CD14-positive monocyte (primary cell): ENCODE data around the gene SYCE1. TPM values are rescaled to one million over a fixed set of nuclear protein-coding genes. Genes with fewer than 3 reads are reported as not detected.

Experiments
- DNase-seq, 3 donors: peaks; one replicate each; pipeline ENCODE4 v3.0.0-alpha.2; 2011 to 2022
- H2AFZ ChIP-seq: 2 replicates; pipeline ENCODE4 v1.6.0; 2012; ENCODE audit warnings: mild to moderate bottlenecking, low read depth, low read length, inconsistent platforms; ENCODE audit not compliant: insufficient read depth, poor library complexity, severe bottlenecking
- H3K27ac ChIP-seq, 2 donors: 1 replicate in 1 of 2; 2 replicates in 1 of 2; pipeline ENCODE4 v1.5.1; 2012 to 2013; ENCODE audit warnings: low read length in 2 of 2, control low read depth in 1 of 2, inconsistent platforms in 1 of 2, low read depth in 1 of 2, mild to moderate bottlenecking in 1 of 2
- H3K27me3 ChIP-seq, 2 donors: one replicate each; pipeline versions ENCODE4 v1.6.0 to v1.6.1; 2011 to 2013; ENCODE audit warnings: low read length in 2 of 2; ENCODE audit not compliant: control insufficient read depth in 2 of 2, insufficient read depth in 2 of 2
- H3K36me3 ChIP-seq, 2 donors: replicated peaks in 1 of 2; 1 replicate in 1 of 2; 2 replicates in 1 of 2; pipeline versions ENCODE4 v1.5.1 to v1.6.1; 2012 to 2013; ENCODE audit warnings: low read length in 2 of 2, control low read depth in 1 of 2, inconsistent platforms in 1 of 2, mild to moderate bottlenecking in 1 of 2; ENCODE audit not compliant: insufficient read depth in 2 of 2, control insufficient read depth in 1 of 2
- H3K4me1 ChIP-seq, 2 donors: 1 replicate in 1 of 2; 2 replicates in 1 of 2; pipeline versions ENCODE4 v1.5.1 to v1.6.1; 2012 to 2013; ENCODE audit warnings: low read length in 2 of 2, control low read depth in 1 of 2, inconsistent platforms in 1 of 2, mild to moderate bottlenecking in 1 of 2, moderate library complexity in 1 of 2; ENCODE audit not compliant: insufficient read depth in 2 of 2, control insufficient read depth in 1 of 2
- H3K4me2 ChIP-seq: replicated peaks from 2 replicates; pipeline ENCODE3; 2012; ENCODE audit warnings: low read length, moderate library complexity, mild to moderate bottlenecking; ENCODE audit not compliant: poor library complexity, severe bottlenecking; ENCODE audit errors: extremely low read depth
- H3K4me3 ChIP-seq, 3 experiments: fragments of 200-600 bp in 1 of 3; sonication (generic) in 1 of 3; replicated peaks in 1 of 3; 1 replicate in 2 of 3; 2 replicates in 1 of 3; pipeline ENCODE4 v1.5.1; 2011 to 2013; ENCODE audit warnings: low read length in 3 of 3, mild to moderate bottlenecking in 3 of 3, control low read depth in 2 of 3, low read depth in 2 of 3, inconsistent platforms in 1 of 3, moderate library complexity in 1 of 3
- H3K79me2 ChIP-seq: 2 replicates; pipeline ENCODE4 v1.6.0; 2012; ENCODE audit warnings: mild to moderate bottlenecking, control low read depth, inconsistent platforms, low read length, moderate library complexity; ENCODE audit not compliant: insufficient read depth
- H3K9ac ChIP-seq: 2 replicates; pipeline ENCODE4 v1.6.0; 2017; ENCODE audit warnings: low read length, mild to moderate bottlenecking; ENCODE audit not compliant: insufficient read depth, poor library complexity, severe bottlenecking
- H3K9me3 ChIP-seq, 2 donors: replicated peaks in 1 of 2; 1 replicate in 1 of 2; 2 replicates in 1 of 2; pipeline versions ENCODE4 v1.5.1 to v1.6.1; 2012 to 2013; ENCODE audit warnings: low read length in 2 of 2, control low read depth in 1 of 2; ENCODE audit not compliant: control insufficient read depth in 1 of 2, insufficient read depth in 1 of 2
- H4K20me1 ChIP-seq: 2 replicates; pipeline ENCODE4 v1.6.0; 2012; ENCODE audit warnings: mild to moderate bottlenecking, low read length, control low read depth, moderate library complexity; ENCODE audit not compliant: insufficient read depth
- H3K27ac Mint-ChIP-seq, 7 donors: one replicate each; pipeline ENCODE4 v1.8.0; 2020; ENCODE audit warnings: mild to moderate bottlenecking in 7 of 7, mixed read lengths in 7 of 7, moderate library complexity in 6 of 7, inconsistent platforms in 2 of 7
- H3K27me3 Mint-ChIP-seq, 3 donors: one replicate each; pipeline ENCODE4 v1.8.0; 2021 to 2022; ENCODE audit warnings: low read depth in 3 of 3, mild to moderate bottlenecking in 3 of 3, mixed read lengths in 3 of 3, moderate library complexity in 3 of 3, inconsistent platforms in 1 of 3
- H3K36me3 Mint-ChIP-seq, 2 donors: one replicate each; pipeline ENCODE4 v1.8.0; 2020; ENCODE audit warnings: mixed read lengths in 2 of 2, inconsistent platforms in 1 of 2, mild to moderate bottlenecking in 1 of 2
- H3K4me1 Mint-ChIP-seq: one replicate; pipeline ENCODE4 v1.8.0; 2020; ENCODE audit warnings: mild to moderate bottlenecking, mixed read lengths
- H3K4me3 Mint-ChIP-seq, 2 donors: one replicate each; pipeline ENCODE4 v1.8.0; 2020; ENCODE audit warnings: mild to moderate bottlenecking in 2 of 2, mixed read lengths in 2 of 2, moderate library complexity in 1 of 2
- H3K9me3 Mint-ChIP-seq, 7 donors: one replicate each; pipeline ENCODE4 v1.8.0; 2020 to 2022; ENCODE audit warnings: mixed read lengths in 7 of 7, mild to moderate bottlenecking in 6 of 7, moderate library complexity in 6 of 7, inconsistent platforms in 2 of 7
- CTCF ChIP-seq: fragments of 200-600 bp; IDR thresholded peaks from one replicate; pipeline ENCODE4 v1.8.0; 2022; ENCODE audit warnings: antibody characterized with exemption, mild to moderate bottlenecking
- WGBS: methylation state at CpG from one replicate; pipeline ENCODE4 v1.1.5; 2013; ENCODE audit warnings: missing lambda C conversion rate; ENCODE audit not compliant: insufficient coverage; 5-methylcytosine and 5-hydroxymethylcytosine counted together
- intact Hi-C, 2 donors: fragments of 100-400 bp; cut with micrococcal nuclease; formaldehyde crosslinking; loops; one replicate each; pipeline versions ENCODE4 v1.15.0 to v1.15.1; 2023
- polyA plus RNA-seq, 3 donors: library from polyadenylated mRNA; depleted of rRNA in 1 of 3; unstranded in 2 of 3; stranded (reverse) in 1 of 3; fragments of 300-500 nt in 2 of 3; fragments of >200 nt in 1 of 3; fragmentation: Illumina TruSeq in 2 of 3; gene quantifications; 1 replicate in 2 of 3; 2 replicates in 1 of 3; pipeline ENCODE4 v1.2.3, GENCODE V29; 2012 to 2021

SYCE1 gene
- polyA plus RNA-seq, 3 donors, result 0.12 TPM; not detected in 2

GRCh38 chr10:133509700-133510099 lies 55.7 kb downstream of the SYCE1 start:
- Mint-ChIP-seq H3K9me3 (peaks cover 4 to 9% (median 6%) of the 10 kb centered on the region in 7 donors), H3K4me3 (no peak overlapping the region), H3K27me3 (peaks cover 12 to 19% (median 16%) of the 10 kb centered on the region in 3 donors), H3K36me3 (no peaks in the 10 kb centered on the region), H3K4me1 (no peaks in the 10 kb centered on the region), H3K27ac (no peak overlapping the region)
- Histone ChIP-seq H3K4me1 (no peaks in the 10 kb centered on the region), H3K36me3 (no peaks in the 10 kb centered on the region), H3K9ac (no peak overlapping the region), H3K27ac (no peak overlapping the region), H3K4me3 (no peak overlapping the region), H3K9me3 (peaks cover 4 to 6% of the 10 kb centered on the region in 2 donors), H4K20me1 (no peaks in the 10 kb centered on the region), H3K27me3 (peaks cover 12 to 16% of the 10 kb centered on the region in 2 donors), H3K4me2 (no peak overlapping the region), H3K79me2 (no peaks in the 10 kb centered on the region), H2AFZ (no peak overlapping the region)
- DNase-seq, result no peak
- intact Hi-C loops, result no loop called here
- WGBS, result no CpG with 5 or more reads among the region's 4 CpGs
- TF ChIP-seq CTCF, result no peak

Other genes starting within 250 kb of the SYCE1 start
- not detected for gene CALY, start 228.7 kb downstream of the SYCE1 start, polyA plus RNA-seq
- not detected for gene PRAP1, start 218.2 kb downstream of the SYCE1 start, polyA plus RNA-seq
- 10 to 100 TPM; 29.8 to 56.8 (median 39.0) TPM for gene FUOM, start 207.6 kb downstream of the SYCE1 start, polyA plus RNA-seq
- 100 to 1,000 TPM in 1 of 3 donors, 10 to 100 TPM in 2; 34.6 to 102 (median 85.1) TPM for gene ECHS1, start 192.2 kb downstream of the SYCE1 start, polyA plus RNA-seq
- gene PAOX, start 186.3 kb downstream of the SYCE1 start, polyA plus RNA-seq, result 1 to 10 TPM; 3.9 to 9.5 (median 9.3) TPM
- gene MTG1, start 171.4 kb downstream of the SYCE1 start, polyA plus RNA-seq, result 10 to 100 TPM; 13.0 to 45.8 (median 17.1) TPM
- gene SPRN, start 141.0 kb downstream of the SYCE1 start, polyA plus RNA-seq, result not detected
- 1 to 10 TPM in 1 of 3 donors, not detected in 2; 1.1 TPM for gene SCART1, start 111.6 kb downstream of the SYCE1 start, polyA plus RNA-seq
- not detected for gene CYP2E1, start 38.2 kb downstream of the SYCE1 start, polyA plus RNA-seq
- gene FRG2B, start 61.2 kb upstream of the SYCE1 start, polyA plus RNA-seq, result not detected